ENCODE data around the gene RCBTB1.
"Not testable (repeated sequence)": the region's sequence is repeated elsewhere in the genome, so short reads cannot be mapped to it uniquely, and the experiment has no call there.

RCBTB1 gene

GRCh38 chr13:49585220-49586157, at the start of gene RCBTB1:
TSS of gene RCBTB1 (minus strand) at chr13:49585558. CDS start at chr13:49567279, 18,279 bp downstream.
- DNase-seq (ENCODE audit: low read depth in 2 of 2) = peak; percentile 41 to 57

- no peak for DNase-seq (ENCODE audit: low read depth in 2 of 2)
Measured at GRCh38 chr13:49633710-49634109, 48.4 kb upstream of the RCBTB1 start.

- no peak for DNase-seq (ENCODE audit: low read depth in 2 of 2)
Measured at GRCh38 chr13:49632156-49632555, 46.8 kb upstream of the RCBTB1 start.

- DNase-seq (ENCODE audit: low read depth in 2 of 2) = no peak
Measured at GRCh38 chr13:49630580-49630979, 45.2 kb upstream of the RCBTB1 start.

- no peak for DNase-seq (ENCODE audit: low read depth in 2 of 2)
Measured at GRCh38 chr13:49629947-49630346, 44.6 kb upstream of the RCBTB1 start.

GRCh38 chr13:49629196-49629938, 44.0 kb upstream of the RCBTB1 start:
- no peak for DNase-seq (ENCODE audit: low read depth in 2 of 2)

GRCh38 chr13:49627831-49628652, 42.7 kb upstream of the RCBTB1 start, which contains the start of gene ARL11:
TSS of gene ARL11 (plus strand) at chr13:49628507. CDS start at chr13:49630448, 1,941 bp downstream.
- peak; percentile 31 to 48 for DNase-seq (ENCODE audit: low read depth in 2 of 2)

- no peak for DNase-seq (ENCODE audit: low read depth in 2 of 2)
Measured at GRCh38 chr13:49625392-49626079, 40.2 kb upstream of the RCBTB1 start.

- DNase-seq (ENCODE audit: low read depth in 2 of 2) = no peak
Measured at GRCh38 chr13:49624229-49624628, 38.9 kb upstream of the RCBTB1 start.

- no peak for DNase-seq (ENCODE audit: low read depth in 2 of 2)
Measured at GRCh38 chr13:49622174-49622946, 37.0 kb upstream of the RCBTB1 start.

- no peak for DNase-seq (ENCODE audit: low read depth in 2 of 2)
Measured at GRCh38 chr13:49620170-49620621, 34.8 kb upstream of the RCBTB1 start.

GRCh38 chr13:49616676-49617065, 31.3 kb upstream of the RCBTB1 start:
- DNase-seq (ENCODE audit: low read depth in 2 of 2) = no peak

GRCh38 chr13:49615836-49616675, 30.7 kb upstream of the RCBTB1 start:
- DNase-seq (ENCODE audit: low read depth in 2 of 2) = no peak

GRCh38 chr13:49612042-49612441, 26.7 kb upstream of the RCBTB1 start:
- DNase-seq (ENCODE audit: low read depth in 2 of 2) = not testable (repeated sequence)

- DNase-seq (ENCODE audit: low read depth in 2 of 2) = no peak
Measured at GRCh38 chr13:49610176-49610575, 24.8 kb upstream of the RCBTB1 start.

GRCh38 chr13:49608651-49609331, 23.4 kb upstream of the RCBTB1 start:
- no peak for DNase-seq (ENCODE audit: low read depth in 2 of 2)

- DNase-seq (ENCODE audit: low read depth in 2 of 2) = no peak
Measured at GRCh38 chr13:49607761-49608160, 22.4 kb upstream of the RCBTB1 start.

GRCh38 chr13:49606747-49607648, 21.6 kb upstream of the RCBTB1 start:
- DNase-seq (ENCODE audit: low read depth in 2 of 2) = peak; percentile 64 to 75

All from stimulated activated CD4-positive, alpha-beta T cell treated with anti-CD3 and anti-CD28 coated beads, Interleukin-15, amount 100 ng/mL, for 48 hours (primary cell).